RCC 7860 (cell line): ENCODE measurements around the gene ZFYVE27.

Experiments
- DNase-seq: peaks from one replicate; pipeline ENCODE4 v3.0.0-alpha.2; 2015; ENCODE audit warnings: low spot score
- FAIRE-seq: peaks from 2 replicates; lab custom pipeline; 2012; peaks lifted over from hg19 to GRCh38; lab: Jason Lieb, UNC

The ZFYVE27 gene

GRCh38 chr10:97785731-97786130 is 48.8 kb downstream of the ZFYVE27 start:
- FAIRE-seq: no peak

GRCh38 chr10:97788552-97789442 is 51.9 kb downstream of the ZFYVE27 start:
- FAIRE-seq: no peak
- DNase-seq: no peak

More at GRCh38 chr10:97785731-97786130, 48.8 kb downstream of the ZFYVE27 start:
- no peak for DNase-seq

DNA sequence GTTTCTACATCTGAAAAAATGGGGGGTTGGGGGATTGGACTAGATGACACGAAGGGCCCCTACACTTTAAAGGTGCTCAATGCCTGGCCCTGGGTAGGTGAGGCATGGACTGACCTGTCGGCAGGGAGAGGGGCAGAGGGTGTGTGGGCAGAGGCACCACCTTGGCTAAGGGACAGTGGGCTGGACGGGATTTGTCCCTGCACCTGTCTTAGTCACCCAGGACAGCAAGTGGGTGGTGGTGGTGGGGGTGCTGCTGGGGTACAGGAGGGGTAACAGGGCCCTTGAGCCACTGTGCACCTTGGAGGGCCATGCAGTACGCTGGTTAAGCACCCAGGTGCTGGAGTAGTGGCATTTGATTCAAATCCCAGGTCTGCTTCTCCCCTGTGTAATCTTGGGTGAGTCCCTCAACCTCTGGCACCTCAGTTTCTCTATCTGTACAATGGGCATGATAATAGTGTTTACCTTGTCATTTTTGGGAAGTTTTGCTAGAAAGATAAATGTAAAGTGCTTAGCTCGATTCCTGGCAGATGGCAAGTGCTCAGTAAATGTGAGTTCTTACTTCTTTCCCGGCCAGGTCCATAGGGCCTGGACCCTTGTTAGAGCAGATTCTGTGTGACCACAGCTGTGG is 53.0 kb downstream of the ZFYVE27 start:
- FAIRE-seq: no peak
- no peak for DNase-seq

- peak; percentile 33 for DNase-seq
- FAIRE-seq: no peak
These were observed 55.1 kb downstream of the ZFYVE27 start for GRCh38 chr10:97791824-97792721.

DNA sequence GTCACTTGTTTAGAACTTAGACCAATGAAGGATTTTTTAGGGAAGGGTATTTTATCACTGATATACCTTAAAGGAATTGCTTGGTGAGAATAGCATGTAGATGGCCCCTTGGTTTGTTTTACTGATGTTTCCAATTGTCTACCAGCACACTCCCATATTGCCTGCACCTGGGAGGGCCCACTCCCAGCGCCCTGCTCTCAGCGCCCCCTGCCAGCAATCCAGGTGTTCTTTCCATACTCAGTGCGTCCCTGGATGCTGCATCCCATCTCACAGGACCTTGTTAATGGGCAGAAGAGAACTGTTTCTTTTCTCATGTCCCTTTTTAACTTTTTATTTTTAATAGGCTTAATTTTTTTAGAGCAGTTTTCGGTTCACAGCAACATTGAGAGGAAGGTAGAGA is 59.0 kb downstream of the ZFYVE27 start:
- no peak for DNase-seq

GRCh38 chr10:97796651-97797050 is 59.7 kb downstream of the ZFYVE27 start:
- FAIRE-seq: no peak
- DNase-seq: no peak

More for the DNA sequence above, 59.0 kb downstream of the ZFYVE27 start:
- FAIRE-seq: no peak

DNA sequence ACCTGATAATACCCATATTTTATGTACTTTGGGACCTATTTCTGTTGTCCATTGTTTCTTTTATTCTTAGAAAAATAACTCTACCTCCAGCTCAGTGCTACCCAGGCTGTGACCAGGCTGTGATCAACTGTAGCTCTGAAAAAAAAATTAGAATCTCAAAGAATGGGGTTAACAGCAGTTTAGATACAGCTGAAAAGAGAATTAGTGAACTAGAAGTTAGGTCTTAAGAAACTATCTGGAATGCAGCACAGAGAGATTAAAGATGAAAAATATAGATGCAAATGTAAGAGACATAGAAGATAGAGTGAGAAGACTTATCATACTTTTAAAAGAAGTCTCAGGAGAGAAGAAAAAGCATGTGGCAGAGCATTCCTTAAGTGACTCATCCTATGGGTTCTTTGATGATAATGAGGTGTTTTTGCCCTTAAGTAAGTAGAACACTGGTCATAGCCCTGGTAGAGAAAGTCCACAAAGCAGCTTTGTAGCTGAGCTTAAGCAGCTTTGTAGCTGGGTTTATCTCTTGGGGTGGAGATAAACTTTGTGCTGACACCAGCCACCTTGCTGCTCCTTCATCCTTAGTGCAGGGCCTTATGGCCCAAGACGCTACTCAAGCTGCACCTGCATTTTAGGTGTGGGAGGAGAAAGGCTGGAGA is 62.2 kb downstream of the ZFYVE27 start:
- FAIRE-seq (no peak), DNase-seq (no peak)

DNA sequence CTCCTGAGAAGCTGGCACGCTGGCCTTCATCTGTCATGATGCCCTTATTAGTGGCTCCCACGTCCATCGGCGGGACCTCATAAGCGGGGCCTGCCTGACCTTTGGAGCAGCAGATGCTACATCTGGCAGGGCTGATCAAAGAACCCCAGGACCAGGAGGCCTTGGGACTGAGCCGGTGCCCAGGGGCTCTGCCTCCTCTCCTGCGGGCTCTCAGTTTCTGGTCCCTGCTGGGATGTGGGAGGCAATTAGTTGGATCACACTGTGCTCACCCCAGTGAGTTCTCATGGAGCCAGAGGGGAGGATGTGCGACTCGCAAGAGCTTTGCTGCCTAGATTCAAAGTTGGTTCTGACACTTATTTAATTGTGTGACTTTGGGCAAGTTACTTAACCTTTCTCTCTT is 63.5 kb downstream of the ZFYVE27 start:
- FAIRE-seq (no peak), DNase-seq (no peak)

GRCh38 chr10:97801422-97801821 is 64.5 kb downstream of the ZFYVE27 start:
- no peak for DNase-seq
- no peak for FAIRE-seq

- no peak for DNase-seq
- FAIRE-seq: no peak
These were observed 68.4 kb downstream of the ZFYVE27 start for GRCh38 chr10:97805096-97805884.

DNA sequence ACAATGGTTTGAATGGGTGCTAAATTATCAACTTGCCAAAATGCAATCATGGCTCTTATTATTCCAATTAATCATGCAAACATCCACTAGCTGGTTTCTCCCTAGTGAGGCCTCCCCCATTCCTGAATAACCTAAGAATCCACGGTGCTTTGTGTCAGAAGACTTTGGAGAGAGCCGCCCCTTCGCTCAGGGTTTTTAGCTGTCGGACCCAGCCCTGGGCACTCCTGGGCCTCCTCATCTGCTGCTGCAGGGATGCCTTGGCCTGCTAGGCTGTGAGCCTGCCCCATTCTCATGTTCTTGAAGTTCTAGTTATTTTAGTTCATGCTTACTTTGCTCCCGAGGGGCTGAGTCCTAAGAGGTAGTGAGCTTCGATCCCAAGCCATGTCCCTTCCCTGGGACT is 69.0 kb downstream of the ZFYVE27 start:
- DNase-seq (no peak), FAIRE-seq (no peak)

DNA sequence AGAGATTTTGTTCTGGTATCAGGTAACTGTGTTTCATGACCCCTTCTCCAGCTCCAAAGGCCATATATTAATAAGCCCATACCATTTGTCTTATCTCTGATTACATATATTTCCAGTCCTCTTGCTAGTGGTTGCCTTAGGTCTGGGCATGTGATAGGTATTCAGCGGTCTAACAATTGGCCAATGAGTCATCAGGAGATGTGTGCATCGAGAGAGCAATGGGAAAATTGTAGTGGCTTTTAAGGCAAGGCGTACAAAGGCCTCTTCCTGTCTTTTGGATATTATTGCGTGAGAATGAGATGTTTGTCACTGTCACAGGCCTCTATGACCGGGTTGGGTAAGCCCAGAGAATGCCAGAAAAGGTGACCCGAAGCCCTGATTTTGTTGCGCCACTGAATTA is 73.5 kb downstream of the ZFYVE27 start:
- FAIRE-seq: no peak
- peak; percentile 50 for DNase-seq
